Measurements from ENCODE around the gene CFAP161. TPM values are rescaled to one million over a fixed set of nuclear protein-coding genes. Genes with fewer than 3 reads are reported as not detected.

Gene CFAP161, protein sequence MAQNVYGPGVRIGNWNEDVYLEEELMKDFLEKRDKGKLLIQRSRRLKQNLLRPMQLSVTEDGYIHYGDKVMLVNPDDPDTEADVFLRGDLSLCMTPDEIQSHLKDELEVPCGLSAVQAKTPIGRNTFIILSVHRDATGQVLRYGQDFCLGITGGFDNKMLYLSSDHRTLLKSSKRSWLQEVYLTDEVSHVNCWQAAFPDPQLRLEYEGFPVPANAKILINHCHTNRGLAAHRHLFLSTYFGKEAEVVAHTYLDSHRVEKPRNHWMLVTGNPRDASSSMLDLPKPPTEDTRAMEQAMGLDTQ
- total RNA-seq = 1.0 and 1.4 TPM in 2 replicates

DNA sequence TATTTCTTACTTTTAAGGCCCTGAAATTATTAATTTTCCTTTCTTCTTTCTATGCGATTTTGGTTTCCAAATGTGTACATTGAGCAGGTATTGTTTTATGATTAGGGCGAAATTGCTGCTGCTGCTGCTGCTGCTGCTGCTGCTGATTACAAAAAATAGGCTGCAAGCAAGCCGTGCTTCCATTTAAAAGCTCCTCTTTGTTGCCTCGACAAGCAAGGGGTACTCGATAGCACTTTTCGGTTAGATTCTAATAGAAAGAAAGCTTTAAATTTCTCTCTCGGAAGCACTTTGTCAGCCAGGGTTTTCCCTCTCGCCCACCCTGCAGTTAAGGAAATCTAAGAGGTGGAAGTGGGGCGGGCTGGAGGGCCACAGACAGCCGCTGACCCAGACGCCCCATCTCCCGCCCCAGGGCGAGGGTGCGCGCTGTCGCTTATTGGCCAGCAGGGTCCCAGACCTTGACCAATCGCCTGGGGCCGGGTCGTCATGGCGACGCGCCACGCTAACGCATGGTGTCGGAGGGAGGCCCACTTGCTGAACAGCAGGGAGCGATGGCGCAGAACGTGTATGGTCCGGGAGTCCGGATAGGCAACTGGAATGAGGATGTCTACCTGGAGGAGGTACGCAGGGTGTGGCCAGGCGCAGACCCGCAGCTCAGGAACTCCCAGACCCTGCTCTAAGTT, at the start of gene CFAP161:
TSS of gene CFAP161 (plus strand) at position 489 of the 680 bp plus-strand sequence. CDS start at position 549, 60 bp downstream.
- no peak for DNase-seq (ENCODE audit: extremely low read depth, low read depth, low spot score)

DNA sequence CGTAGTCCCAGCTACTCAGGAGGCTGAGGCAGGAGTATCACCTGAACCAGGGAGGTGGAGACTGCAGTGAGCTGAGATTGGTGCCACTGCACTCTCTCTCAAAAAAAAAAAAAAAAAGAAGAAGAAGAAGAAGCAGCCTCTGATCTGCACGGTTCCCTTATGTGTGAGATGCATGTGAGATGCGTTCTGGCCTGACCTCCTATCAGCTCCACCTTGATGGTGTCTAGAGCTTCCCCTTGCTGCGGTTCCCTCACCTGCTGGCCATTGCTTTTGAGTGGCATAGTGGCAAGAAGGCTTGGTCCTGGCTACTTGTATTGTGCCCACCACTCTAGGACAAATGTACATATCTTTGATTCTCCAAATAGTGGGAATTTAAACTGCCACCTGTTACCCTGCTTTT, 49.4 kb upstream of the CFAP161 start:
- no peak for DNase-seq (ENCODE audit: extremely low read depth, low read depth, low spot score)

GRCh38 chr15:81085213-81085612, 48.9 kb upstream of the CFAP161 start:
- DNase-seq (ENCODE audit: extremely low read depth, low read depth, low spot score) = no peak

DNA sequence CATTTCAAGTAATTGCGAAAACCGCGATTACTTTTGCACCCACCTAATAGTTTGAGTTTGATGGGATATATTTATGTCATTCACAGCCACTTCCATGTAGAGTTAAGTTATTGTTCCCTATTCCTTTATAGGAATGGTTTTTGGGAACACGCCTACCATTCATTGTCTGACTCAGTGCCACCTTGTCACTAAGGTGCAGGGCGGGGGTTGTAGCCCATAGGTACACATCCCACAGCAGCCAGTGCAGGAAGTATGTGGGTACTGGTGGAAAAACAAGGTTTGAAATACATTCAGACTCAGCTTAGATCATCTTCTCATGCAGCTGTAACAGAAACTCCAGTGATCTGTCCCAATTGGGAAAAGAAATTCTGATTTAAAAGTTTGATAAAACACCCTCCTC, 48.2 kb upstream of the CFAP161 start:
- no peak for DNase-seq (ENCODE audit: extremely low read depth, low read depth, low spot score)

- DNase-seq (ENCODE audit: extremely low read depth, low read depth, low spot score) = no peak
Observed at GRCh38 chr15:81087066-81087465, 47.0 kb upstream of the CFAP161 start.

DNA sequence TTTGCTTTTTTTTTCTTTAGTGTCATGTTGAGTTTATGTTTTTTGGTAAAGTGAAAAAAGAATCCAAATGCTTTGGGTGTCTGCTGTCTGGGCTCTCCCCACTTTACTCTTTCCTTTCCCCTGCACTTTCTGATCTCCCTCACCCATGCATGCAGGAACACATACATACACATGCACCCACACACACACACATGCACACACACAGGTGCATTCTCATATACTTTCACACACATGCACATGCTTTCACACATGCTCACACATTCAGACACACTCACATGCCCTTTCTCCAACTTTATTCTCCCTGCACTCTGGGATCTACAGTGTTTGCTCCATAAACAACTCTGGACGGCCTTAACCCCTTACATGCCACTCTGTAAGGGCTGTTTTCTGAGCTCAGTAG, 46.4 kb upstream of the CFAP161 start:
- DNase-seq (ENCODE audit: extremely low read depth, low read depth, low spot score) = no peak

- DNase-seq (ENCODE audit: extremely low read depth, low read depth, low spot score) = no peak
Observed at GRCh38 chr15:81088470-81089013, 45.5 kb upstream of the CFAP161 start.

DNA sequence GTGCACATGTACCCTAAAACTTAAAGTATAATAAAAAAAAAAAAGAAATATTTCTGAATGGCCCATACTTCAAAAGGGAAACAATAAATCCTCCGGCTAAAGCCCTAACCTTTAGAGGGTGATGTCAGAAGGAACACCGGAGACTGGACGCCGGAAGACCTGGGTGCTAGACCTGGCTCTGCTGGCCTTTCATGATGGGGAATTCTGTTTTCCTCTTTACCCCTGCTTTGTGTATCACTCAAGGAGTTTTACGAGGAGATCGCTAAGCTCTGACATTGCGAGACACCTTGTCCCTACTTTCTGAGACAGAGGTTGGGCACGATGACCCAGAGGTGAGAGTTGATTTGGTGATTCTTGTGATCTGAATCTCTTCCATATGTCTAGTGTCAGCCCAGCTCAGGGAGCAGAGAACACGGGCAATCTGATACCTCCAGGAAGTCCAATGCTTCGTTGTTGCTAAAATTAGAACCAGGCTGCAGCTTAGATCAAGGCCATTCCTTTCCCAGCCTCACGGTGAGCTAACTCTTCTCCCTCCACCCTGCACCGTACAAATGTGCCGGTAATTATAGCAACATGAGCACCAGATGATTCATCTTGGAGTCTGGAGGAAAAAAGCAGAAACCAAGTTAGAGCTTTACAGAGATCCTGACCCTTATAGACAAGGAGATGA, 42.0 kb upstream of the CFAP161 start:
- no peak for DNase-seq (ENCODE audit: extremely low read depth, low read depth, low spot score)

DNA sequence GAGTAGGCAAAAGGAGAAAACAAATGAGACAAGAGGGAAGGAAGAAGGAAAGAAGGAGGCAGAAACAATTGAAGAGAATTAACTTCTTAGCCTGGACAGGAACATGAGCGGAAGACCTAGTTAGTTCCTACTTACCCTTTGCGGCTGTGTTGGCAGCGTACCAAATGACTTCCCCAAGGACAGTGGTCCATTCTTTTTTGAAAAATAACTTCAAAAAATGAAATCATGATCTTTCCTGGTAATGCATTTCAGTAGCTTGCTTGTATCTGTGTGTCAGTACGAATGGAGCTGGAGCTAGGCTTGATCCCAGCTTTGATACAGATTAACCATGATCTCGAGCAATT, 41.5 kb upstream of the CFAP161 start:
- no peak for DNase-seq (ENCODE audit: extremely low read depth, low read depth, low spot score)

- DNase-seq (ENCODE audit: extremely low read depth, low read depth, low spot score) = no peak
Observed at GRCh38 chr15:81093961-81094360, 40.1 kb upstream of the CFAP161 start.

DNA sequence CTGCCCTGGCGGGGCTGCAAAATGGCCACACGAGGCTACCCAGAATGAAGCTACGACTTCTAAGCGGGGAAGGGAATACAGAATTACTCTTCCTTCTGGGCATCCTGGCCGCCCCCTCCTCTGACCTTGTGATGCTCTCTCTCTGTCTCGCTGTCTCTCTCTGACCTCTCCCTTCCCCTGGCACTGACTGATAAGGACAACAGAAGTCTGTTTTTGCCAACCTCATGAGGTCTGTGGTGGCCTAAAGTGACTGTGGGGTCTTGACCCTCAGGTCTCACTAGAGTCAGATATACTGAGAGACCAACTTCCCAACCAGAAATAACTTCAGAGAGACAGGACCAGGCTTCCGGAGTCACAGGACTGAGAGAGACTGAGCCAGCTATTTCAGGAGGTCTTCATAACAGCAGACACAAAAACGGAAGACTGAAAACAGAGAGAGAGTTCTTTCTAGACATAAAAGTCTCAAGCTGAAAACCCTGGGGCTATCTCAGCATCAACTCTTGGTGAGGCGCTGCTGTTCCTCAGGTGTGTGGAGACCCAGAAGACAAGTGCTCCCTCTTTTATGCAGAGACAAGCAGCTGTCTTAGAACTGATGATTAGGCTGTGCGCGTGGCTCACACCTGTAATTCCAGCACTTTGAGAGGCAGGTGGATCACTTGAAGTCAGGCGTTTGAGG, 38.2 kb upstream of the CFAP161 start:
- no peak for DNase-seq (ENCODE audit: extremely low read depth, low read depth, low spot score)

GRCh38 chr15:81096398-81096797, 37.7 kb upstream of the CFAP161 start:
- no peak for DNase-seq (ENCODE audit: extremely low read depth, low read depth, low spot score)

DNA sequence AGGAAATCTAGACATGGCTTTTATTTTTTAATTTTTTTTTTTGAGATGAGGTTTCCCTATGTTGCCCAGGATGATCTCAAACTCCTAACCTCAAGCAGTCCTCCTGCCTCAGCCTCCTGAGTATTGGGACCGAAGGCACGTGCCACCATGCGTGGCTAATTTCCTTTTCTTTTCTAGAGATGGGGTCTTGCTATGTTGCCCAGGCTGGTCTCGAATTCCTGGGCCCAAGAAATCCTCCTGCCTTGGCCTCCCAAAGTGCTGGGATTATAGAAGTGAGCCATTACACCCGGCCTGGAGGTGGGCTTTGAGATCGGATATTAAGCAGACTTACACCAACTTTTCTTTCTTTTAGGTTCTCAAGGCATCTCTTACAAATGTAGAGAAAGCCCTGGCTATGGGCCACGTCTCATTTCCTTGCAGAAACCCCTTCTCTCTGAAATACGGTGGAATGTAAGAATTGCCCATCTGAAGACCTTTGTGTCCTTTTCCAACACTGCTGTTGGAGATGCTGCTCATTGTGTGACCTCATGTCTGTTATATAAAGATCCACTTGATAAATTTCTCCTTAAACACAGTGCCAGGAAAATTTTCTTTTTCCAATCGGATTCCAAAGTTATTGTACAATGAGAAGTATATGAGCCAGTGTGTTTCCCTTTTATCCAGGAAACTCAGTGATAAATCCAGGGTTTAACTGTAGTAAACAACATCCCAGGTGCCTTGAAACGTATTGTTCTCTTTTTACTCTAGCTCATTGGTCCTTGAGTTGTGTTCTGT, 36.8 kb upstream of the CFAP161 start:
- no peak for DNase-seq (ENCODE audit: extremely low read depth, low read depth, low spot score)

DNA sequence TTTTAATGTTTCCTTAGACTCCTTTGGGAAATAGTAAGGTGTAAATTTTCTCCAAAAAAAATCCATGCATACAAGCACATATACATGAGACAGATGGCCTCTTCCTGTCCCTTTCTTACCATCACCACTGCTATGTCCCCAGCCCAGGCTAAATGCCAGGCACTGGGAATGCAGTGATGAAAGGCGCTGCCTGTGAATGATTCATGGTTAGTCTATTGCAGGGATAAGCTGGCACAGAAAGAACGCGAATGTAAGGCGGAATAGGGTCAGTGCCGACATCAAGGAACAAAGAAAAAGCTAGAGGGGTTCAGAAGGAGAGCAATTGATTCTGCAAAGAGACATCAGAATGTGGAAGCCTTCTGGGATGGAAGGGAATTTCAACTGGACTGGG, 36.2 kb upstream of the CFAP161 start:
- no peak for DNase-seq (ENCODE audit: extremely low read depth, low read depth, low spot score)

- no peak for DNase-seq (ENCODE audit: extremely low read depth, low read depth, low spot score)
Observed at GRCh38 chr15:81098349-81098748, 35.7 kb upstream of the CFAP161 start.

DNA sequence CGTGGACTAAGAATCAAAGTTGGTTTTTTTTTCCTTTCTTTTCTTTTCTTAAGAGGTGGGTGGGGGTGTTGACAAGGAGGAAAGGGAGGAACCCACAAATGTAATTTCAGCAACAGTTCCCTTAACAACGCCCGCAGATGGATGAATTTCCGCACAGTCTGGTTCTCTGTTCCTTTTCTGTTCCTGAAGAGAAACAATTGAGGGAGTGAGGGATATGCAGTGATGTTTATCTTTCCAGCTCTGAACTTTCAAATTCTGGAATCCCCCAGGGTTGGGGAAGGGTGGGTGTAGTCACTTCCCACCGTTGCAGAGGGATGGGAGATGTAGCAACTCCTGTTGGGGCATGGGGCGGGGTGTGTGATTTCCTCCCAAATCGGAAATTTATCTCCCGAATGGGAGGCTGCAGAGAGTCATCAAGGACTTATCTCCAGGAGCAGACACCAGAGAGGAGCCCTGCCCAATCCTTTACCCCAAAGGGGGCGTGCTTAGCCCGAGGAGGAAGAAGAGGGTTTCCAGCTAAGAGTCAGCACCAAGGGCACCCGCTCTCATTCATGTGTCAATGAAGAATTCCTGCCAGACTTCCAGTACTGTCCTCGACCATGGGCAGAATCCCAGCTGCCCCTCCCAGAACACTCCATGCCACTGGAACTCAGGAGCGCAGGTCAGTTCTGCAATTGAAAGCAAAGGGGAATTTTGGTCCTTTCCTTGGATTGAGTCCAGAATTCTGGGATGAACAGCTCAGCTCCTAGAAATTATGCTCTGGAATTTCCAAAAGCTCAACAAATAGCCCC, 35.0 kb upstream of the CFAP161 start:
- DNase-seq (ENCODE audit: extremely low read depth, low read depth, low spot score) = no peak

DNA sequence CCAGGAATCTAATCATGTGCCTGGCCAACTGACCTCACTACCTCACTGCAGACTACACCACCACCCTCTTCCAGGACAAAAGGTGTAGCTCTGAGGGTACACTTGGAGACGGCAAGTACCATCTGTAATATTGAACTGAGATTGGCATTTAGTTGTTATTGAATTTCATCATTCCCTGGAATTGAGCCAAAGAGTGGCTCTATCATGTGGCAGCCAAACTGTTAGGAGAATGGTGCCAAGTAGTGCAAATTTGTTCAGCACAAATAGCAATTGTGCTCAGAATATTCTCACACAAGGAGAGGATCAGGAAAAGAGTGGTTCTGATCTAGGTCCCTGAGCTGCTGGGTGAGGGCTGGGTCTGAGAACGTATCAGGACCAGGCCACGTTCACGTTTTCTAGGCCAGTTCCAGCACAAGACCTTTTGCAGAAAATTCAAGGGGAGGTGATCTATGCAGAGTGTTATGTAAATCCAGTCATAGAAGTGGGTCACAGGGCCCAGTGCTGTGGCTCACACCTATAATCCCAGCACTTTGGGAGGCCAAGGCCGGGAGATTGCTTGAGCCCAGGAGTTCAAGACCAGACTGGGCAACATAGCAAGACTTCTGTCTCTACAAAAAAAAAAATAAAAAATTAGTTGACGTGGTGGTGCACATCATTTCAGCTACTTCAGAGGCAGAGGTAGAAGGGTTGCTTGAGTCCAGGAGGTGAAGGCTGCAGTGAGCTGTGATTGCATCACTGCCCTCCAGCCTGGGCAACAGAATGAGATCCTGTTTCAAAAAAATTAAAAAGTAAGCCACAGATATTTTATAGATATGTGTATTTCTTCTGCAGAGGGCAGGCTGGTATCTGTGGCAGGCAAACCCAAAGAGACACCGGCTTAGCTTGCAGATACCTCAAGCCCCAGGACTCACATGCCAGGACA, 31.9 kb upstream of the CFAP161 start:
- DNase-seq (ENCODE audit: extremely low read depth, low read depth, low spot score) = no peak

- DNase-seq (ENCODE audit: extremely low read depth, low read depth, low spot score) = no peak
Observed at GRCh38 chr15:81103857-81104256, 30.2 kb upstream of the CFAP161 start.

GRCh38 chr15:81105545-81105944, 28.5 kb upstream of the CFAP161 start:
- no peak for DNase-seq (ENCODE audit: extremely low read depth, low read depth, low spot score)
